Measurements from ENCODE around the gene ABCB1. TPM values are rescaled to one million over a fixed set of nuclear protein-coding genes. Genes with fewer than 3 reads are reported as not detected.

ABCB1 gene
- total RNA-seq, 1 donor, result not detected

DNA sequence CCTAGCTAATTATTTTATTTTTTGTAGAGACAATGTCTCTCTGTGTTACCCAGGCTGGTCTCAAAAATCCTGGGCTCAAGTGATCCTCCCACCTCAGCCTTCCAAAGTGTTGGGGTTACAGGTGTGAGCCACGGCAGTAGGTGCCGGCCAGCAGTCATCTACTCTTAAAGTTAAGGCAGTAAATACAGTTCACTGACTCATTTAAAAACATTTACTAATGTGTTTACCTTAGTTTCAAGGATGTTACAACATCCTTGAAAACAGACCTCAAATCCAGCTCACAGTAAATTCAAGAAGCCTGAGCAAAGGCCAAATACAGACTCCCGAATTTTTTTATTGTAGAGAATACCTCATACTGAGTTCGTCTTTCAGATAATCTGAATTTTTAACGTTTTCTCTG, 95.6 kb downstream of the ABCB1 start:
- H3K4me2 ChIP-seq (ENCODE audit: insufficient read depth, low read length), result no peak overlapping the region
- no peak overlapping the region for H3K27ac ChIP-seq (ENCODE audit: low read depth, low read length)
- no peaks in the 10 kb centered on the region for H3K36me3 ChIP-seq (ENCODE audit: insufficient read depth, low read length)
- no peaks in the 10 kb centered on the region for H4K20me1 ChIP-seq (ENCODE audit: insufficient read depth, low read length)
- no peaks in the 10 kb centered on the region for H3K4me1 ChIP-seq (ENCODE audit: insufficient read depth, low read length)
- no peak for DNase-seq (ENCODE audit: insufficient read length, low spot score, missing footprints)
- no peak overlapping the region for H2AFZ ChIP-seq (ENCODE audit: low read length)
- H3K4me3 ChIP-seq (ENCODE audit: insufficient read depth, low read length), result no peak overlapping the region
- no peaks in the 10 kb centered on the region for H3K79me2 ChIP-seq (ENCODE audit: insufficient read depth, low read length)
- H3K9me3 ChIP-seq (ENCODE audit: low read depth, low read length), result no peaks in the 10 kb centered on the region
- TF ChIP-seq, protein P1, sequence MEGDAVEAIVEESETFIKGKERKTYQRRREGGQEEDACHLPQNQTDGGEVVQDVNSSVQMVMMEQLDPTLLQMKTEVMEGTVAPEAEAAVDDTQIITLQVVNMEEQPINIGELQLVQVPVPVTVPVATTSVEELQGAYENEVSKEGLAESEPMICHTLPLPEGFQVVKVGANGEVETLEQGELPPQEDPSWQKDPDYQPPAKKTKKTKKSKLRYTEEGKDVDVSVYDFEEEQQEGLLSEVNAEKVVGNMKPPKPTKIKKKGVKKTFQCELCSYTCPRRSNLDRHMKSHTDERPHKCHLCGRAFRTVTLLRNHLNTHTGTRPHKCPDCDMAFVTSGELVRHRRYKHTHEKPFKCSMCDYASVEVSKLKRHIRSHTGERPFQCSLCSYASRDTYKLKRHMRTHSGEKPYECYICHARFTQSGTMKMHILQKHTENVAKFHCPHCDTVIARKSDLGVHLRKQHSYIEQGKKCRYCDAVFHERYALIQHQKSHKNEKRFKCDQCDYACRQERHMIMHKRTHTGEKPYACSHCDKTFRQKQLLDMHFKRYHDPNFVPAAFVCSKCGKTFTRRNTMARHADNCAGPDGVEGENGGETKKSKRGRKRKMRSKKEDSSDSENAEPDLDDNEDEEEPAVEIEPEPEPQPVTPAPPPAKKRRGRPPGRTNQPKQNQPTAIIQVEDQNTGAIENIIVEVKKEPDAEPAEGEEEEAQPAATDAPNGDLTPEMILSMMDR (IDR thresholded peaks at IDR 0.05; ENCODE audit: extremely low read depth, low read depth, low read length), result no peak
- H3K27me3 ChIP-seq (ENCODE audit: insufficient read depth, low read length), result no peaks in the 10 kb centered on the region

DNA sequence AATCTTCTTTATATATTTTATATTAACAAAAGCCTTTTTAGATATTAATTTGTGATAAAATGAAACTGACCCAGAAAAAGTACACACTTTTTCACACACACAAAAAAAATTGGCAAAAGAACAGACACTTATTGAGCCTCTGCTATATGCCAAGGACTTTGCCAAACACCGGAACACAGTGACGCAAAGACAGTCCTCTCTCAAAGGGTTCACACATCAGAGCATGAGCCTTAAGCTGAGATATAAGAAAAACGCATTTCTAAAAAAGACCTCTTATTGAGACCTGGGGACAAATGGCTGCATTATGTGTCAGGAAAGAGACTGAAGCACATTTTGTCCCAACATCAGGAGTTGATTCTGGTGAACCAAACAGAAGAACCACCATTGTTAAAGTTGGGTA, 101.2 kb downstream of the ABCB1 start:
- TF ChIP-seq, protein P1 (IDR thresholded peaks at IDR 0.05; ENCODE audit: extremely low read depth, low read depth, low read length), result no peak
- H3K79me2 ChIP-seq (ENCODE audit: insufficient read depth, low read length), result no peaks in the 10 kb centered on the region

DNA sequence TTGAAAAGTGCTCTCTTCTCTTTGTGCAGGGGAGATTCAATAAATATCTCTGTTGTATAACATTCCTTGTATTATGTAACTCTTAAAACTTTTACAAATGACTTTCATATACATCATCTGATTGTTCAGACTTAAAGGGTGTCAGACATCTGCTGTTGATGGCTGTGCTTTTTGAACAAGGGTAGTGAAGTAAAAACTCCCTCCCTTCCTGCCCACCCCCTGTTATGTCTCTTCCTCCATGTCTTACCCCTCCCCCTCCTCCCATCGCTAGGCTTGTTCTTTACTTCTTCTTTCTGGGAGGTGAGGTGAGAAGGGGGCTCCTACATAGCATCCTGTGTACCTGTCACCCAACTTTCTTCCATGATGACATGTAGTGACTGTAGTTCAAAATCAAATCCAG, 101.8 kb downstream of the ABCB1 start:
- no peaks in the 10 kb centered on the region for H3K27me3 ChIP-seq (ENCODE audit: insufficient read depth, low read length)

More for the DNA sequence above, 101.2 kb downstream of the ABCB1 start:
- Histone ChIP-seq H4K20me1 (ENCODE audit: insufficient read depth, low read length) (no peaks in the 10 kb centered on the region), H3K27me3 (ENCODE audit: insufficient read depth, low read length) (no peaks in the 10 kb centered on the region), H3K4me3 (ENCODE audit: insufficient read depth, low read length) (no peak overlapping the region), H3K4me2 (ENCODE audit: insufficient read depth, low read length) (no peak overlapping the region), H2AFZ (ENCODE audit: low read length) (no peak overlapping the region), H3K27ac (ENCODE audit: low read depth, low read length) (no peak overlapping the region), H3K36me3 (ENCODE audit: insufficient read depth, low read length) (no peaks in the 10 kb centered on the region), H3K9me3 (ENCODE audit: low read depth, low read length) (no peaks in the 10 kb centered on the region), H3K4me1 (ENCODE audit: insufficient read depth, low read length) (no peaks in the 10 kb centered on the region)
- DNase-seq (ENCODE audit: insufficient read length, low spot score, missing footprints), result no peak

DNA sequence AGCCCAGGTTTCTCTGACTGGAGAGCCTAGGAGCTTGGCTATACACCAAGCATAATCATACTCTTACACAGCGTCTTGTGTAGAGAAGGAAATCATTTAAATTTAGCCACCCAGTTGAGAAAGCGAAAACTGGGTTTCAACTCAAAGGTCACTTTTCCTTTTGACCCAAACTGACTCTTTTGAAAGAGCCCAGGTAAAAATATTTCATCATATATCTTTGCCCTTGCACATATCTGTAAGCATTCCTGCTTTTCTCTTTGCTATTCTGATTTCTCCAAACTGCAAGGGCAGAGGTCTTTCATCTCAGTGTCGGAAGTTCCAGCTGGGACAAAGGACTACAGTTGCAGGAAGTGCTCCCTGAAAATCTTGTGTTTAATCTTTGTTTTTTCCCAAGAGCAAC, 103.2 kb downstream of the ABCB1 start:
- no peak overlapping the region for H3K4me3 ChIP-seq (ENCODE audit: insufficient read depth, low read length)
- no peak for DNase-seq (ENCODE audit: insufficient read length, low spot score, missing footprints)
- no peaks in the 10 kb centered on the region for H3K79me2 ChIP-seq (ENCODE audit: insufficient read depth, low read length)
- no peak overlapping the region for H2AFZ ChIP-seq (ENCODE audit: low read length)
- no peak overlapping the region for H3K4me2 ChIP-seq (ENCODE audit: insufficient read depth, low read length)
- H3K27ac ChIP-seq (ENCODE audit: low read depth, low read length), result no peak overlapping the region
- no peaks in the 10 kb centered on the region for H4K20me1 ChIP-seq (ENCODE audit: insufficient read depth, low read length)
- no peaks in the 10 kb centered on the region for H3K27me3 ChIP-seq (ENCODE audit: insufficient read depth, low read length)
- H3K4me1 ChIP-seq (ENCODE audit: insufficient read depth, low read length), result no peaks in the 10 kb centered on the region
- H3K9me3 ChIP-seq (ENCODE audit: low read depth, low read length), result no peaks in the 10 kb centered on the region
- TF ChIP-seq, protein P1 (IDR thresholded peaks at IDR 0.05; ENCODE audit: extremely low read depth, low read depth, low read length), result no peak
- H3K36me3 ChIP-seq (ENCODE audit: insufficient read depth, low read length), result no peaks in the 10 kb centered on the region

More for the DNA sequence above, 101.8 kb downstream of the ABCB1 start:
- TF ChIP-seq, protein P1 (IDR thresholded peaks at IDR 0.05; ENCODE audit: extremely low read depth, low read depth, low read length), result no peak
- H3K36me3 ChIP-seq (ENCODE audit: insufficient read depth, low read length), result no peaks in the 10 kb centered on the region
- no peaks in the 10 kb centered on the region for H3K9me3 ChIP-seq (ENCODE audit: low read depth, low read length)
- no peak overlapping the region for H3K4me2 ChIP-seq (ENCODE audit: insufficient read depth, low read length)
- H3K4me3 ChIP-seq (ENCODE audit: insufficient read depth, low read length), result no peak overlapping the region
- no peaks in the 10 kb centered on the region for H4K20me1 ChIP-seq (ENCODE audit: insufficient read depth, low read length)
- no peak overlapping the region for H2AFZ ChIP-seq (ENCODE audit: low read length)
- DNase-seq (ENCODE audit: insufficient read length, low spot score, missing footprints), result no peak
- H3K79me2 ChIP-seq (ENCODE audit: insufficient read depth, low read length), result no peaks in the 10 kb centered on the region
- no peak overlapping the region for H3K27ac ChIP-seq (ENCODE audit: low read depth, low read length)
- no peaks in the 10 kb centered on the region for H3K4me1 ChIP-seq (ENCODE audit: insufficient read depth, low read length)

Measured in osteoblast (primary cell).